ENCODE results near the gene PCDHA7.
"Not testable (repeated sequence)": the region's sequence is repeated elsewhere in the genome, so short reads cannot be mapped to it uniquely, and the experiment has no call there.

Gene PCDHA7, protein sequence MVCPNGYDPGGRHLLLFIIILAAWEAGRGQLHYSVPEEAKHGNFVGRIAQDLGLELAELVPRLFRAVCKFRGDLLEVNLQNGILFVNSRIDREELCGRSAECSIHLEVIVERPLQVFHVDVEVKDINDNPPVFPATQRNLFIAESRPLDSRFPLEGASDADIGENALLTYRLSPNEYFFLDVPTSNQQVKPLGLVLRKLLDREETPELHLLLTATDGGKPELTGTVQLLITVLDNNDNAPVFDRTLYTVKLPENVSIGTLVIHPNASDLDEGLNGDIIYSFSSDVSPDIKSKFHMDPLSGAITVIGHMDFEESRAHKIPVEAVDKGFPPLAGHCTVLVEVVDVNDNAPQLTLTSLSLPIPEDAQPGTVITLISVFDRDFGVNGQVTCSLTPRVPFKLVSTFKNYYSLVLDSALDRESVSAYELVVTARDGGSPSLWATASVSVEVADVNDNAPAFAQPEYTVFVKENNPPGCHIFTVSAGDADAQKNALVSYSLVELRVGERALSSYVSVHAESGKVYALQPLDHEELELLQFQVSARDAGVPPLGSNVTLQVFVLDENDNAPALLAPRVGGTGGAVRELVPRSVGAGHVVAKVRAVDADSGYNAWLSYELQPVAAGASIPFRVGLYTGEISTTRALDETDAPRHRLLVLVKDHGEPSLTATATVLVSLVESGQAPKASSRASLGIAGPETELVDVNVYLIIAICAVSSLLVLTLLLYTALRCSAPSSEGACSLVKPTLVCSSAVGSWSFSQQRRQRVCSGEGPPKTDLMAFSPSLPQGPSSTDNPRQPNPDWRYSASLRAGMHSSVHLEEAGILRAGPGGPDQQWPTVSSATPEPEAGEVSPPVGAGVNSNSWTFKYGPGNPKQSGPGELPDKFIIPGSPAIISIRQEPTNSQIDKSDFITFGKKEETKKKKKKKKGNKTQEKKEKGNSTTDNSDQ
- total RNA-seq, result 0 reads per million in 2 experiments

DNA sequence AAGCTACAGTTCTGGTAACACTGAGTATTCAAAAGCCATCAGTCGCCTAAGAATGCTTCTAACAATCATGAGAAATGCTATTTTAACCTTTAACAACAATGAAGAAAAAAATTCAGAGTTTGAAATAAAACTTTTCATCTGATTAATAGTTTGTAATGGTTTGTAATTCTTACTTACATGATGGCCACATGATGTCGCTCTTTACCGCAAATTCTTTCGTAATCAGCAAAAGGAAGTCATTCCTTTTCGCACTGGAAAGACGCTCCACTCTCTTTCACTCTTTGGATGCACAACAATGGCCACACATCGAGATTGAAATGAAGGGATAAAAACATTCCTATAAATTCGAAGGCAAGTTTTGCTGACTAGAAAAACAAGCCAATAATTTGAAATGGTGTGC, at the start of gene PCDHA7:
PCDHA7 (plus strand) TSS at position 277 of the 400 bp plus-strand sequence; CDS start at position 392, 115 bp downstream.
- DNase-seq (ENCODE audit: low read depth), result no peak

DNA sequence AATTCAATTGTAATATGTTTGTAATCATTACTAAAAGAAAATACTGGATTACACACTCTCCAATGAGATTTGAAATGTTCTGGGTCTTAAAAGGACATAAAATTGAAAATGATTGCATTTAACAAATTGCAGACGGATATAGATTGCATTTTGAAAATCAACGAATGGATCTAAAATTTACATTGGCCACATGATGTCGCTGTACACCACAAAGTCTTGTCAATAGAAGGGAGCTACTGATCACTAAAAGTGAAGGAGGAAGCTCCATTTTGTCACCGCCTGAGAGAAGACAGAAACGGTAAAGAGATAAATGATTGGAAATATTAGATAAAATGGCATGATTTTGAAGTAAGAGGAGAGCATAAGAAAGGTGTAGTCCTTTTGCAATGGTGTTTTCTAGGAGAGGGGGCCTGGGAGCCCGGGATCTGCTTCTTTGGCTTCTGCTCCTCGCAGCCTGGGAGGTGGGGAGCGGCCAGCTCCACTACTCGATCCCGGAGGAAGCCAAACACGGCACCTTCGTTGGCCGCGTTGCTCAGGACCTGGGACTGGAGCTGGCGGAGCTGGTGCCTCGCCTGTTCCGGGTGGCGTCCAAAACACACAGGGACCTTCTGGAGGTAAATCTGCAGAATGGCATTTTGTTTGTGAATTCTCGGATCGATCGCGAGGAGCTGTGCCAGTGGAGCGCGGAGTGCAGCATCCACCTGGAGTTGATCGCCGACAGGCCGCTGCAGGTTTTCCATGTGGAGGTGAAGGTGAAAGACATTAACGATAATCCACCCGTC, 48.0 kb upstream of the PCDHA7 start, which contains the start of gene PCDHA1:
PCDHA1 (plus strand) TSS at position 236 of the 782 bp plus-strand sequence.
- DNase-seq (ENCODE audit: low read depth), result no peak

DNA sequence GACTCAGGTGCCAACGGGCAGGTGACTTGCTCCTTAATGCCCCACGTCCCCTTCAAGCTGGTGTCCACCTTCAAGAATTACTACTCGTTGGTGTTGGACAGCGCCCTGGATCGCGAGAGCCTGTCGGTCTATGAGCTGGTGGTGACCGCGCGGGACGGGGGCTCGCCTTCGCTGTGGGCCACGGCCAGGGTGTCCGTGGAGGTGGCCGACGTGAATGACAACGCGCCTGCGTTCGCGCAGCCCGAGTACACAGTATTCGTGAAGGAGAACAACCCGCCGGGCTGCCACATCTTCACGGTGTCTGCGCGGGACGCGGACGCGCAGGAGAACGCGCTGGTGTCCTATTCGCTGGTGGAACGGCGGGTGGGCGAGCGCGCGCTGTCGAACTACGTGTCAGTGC, 46.6 kb upstream of the PCDHA7 start:
- DNase-seq (ENCODE audit: low read depth), result not testable (repeated sequence)

DNA sequence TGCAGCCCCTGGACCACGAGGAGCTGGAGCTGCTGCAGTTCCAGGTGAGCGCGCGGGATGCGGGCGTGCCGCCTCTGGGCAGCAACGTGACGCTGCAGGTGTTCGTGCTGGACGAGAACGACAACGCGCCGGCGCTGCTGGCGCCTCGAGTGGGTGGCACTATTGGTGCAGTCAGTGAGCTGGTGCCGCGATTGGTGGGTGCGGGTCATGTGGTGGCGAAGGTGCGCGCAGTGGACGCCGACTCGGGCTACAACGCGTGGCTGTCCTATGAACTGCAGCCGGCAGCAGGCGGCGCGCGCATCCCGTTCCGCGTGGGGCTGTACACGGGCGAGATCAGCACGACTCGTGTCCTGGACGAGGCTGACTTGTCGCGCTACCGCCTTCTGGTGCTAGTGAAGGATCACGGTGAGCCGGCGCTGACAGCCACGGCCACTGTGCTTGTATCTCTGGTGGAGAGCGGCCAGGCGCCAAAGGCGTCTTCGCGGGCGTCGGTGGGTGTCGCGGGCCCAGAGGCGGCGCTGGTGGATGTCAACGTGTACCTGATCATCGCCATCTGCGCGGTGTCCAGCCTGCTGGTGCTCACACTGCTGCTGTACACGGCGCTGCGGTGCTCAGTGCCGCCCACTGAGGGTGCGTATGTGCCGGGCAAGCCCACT, 46.1 kb upstream of the PCDHA7 start:
- not testable (repeated sequence) for DNase-seq (ENCODE audit: low read depth)

DNA sequence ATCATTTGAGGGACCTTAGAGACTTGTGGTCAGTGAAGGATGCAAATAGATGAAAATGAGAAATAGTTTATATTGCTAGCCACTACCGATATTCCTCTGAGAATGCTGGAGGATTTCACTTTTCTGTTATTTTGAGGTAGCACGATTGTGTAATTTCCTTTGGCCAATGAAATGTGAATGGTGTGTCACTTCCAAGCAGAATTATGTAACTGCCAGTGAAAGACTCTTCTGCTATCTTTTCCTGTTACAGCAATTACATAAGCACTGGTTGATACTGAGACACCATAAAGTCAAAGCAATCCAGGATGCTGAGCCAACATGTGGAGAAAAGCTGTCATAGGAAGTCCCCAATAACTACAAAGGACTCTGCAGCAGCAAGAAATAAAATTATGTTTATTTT, 43.0 kb upstream of the PCDHA7 start:
- DNase-seq (ENCODE audit: low read depth), result no peak

DNA sequence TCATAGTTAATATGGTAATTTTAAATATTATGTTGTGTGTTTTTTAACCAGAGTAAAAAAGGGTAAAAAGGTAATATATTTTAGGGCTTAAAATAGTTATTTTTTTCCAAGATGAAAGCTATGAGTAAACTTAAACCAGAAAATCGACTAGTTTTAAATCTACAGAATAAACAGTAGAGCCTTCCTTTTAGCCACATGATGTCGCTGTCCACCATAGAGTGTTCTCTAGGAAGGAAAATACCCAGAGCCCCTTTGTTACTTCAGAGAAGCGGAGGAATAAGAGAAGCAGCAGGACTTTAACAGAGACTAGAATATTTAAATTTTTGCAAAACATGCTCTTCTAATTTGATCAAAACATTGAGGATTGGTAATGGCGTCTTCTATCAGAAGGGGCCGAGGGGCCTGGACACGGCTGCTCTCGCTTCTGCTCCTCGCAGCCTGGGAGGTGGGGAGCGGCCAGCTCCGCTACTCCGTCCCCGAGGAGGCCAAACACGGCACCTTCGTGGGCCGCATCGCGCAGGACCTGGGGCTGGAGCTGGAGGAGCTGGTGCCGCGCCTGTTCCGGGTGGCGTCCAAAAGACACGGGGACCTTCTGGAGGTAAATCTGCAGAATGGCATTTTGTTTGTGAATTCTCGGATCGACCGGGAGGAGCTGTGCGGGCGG, 39.3 kb upstream of the PCDHA7 start, which contains the start of gene PCDHA2:
PCDHA2 (plus strand) TSS at position 258 of the 664 bp plus-strand sequence.
- DNase-seq (ENCODE audit: low read depth), result no peak

DNA sequence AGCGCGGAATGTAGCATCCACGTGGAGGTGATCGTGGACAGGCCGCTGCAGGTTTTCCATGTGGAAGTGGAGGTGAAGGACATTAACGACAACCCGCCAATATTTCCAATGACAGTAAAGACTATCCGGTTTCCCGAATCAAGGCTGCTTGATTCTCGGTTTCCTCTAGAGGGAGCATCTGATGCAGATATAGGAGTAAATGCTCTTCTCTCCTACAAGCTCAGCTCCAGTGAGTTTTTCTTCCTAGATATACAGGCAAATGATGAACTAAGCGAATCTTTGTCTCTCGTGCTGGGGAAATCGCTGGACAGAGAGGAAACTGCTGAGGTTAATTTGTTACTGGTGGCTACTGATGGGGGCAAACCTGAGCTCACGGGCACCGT, 38.8 kb upstream of the PCDHA7 start:
- no peak for DNase-seq (ENCODE audit: low read depth)

DNA sequence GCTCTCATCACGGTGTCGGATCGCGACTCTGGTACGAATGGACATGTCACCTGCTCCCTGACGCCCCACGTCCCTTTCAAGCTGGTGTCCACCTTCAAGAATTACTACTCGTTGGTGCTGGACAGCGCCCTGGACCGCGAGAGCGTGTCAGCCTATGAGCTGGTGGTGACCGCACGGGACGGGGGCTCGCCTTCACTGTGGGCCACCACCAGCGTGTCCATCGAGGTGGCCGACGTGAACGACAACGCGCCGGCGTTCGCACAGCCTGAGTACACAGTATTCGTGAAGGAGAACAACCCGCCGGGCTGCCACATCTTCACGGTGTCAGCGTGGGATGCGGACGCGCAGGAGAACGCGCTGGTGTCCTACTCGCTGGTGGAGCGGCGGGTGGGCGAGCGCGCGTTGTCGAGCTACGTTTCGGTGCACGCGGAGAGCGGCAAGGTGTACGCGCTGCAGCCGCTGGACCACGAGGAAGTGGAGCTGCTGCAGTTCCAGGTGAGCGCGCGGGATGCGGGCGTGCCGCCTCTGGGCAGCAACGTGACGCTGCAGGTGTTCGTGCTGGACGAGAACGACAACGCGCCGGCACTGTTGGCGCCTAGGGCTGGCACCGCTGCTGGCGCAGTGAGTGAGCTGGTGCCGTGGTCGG, 37.9 kb upstream of the PCDHA7 start:
- DNase-seq (ENCODE audit: low read depth), result not testable (repeated sequence)

DNA sequence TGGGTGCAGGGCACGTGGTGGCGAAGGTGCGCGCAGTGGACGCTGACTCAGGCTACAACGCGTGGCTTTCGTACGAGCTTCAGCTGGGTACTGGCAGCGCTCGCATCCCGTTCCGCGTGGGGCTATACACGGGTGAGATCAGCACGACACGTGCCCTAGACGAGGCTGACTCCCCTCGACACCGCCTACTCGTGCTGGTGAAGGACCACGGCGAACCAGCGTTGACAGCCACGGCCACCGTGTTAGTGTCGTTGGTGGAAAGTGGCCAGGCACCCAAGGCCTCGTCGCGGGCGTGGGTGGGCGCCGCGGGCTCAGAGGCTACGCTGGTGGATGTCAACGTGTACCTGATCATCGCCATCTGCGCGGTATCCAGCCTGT, 37.4 kb upstream of the PCDHA7 start:
- DNase-seq (ENCODE audit: low read depth), result no peak

DNA sequence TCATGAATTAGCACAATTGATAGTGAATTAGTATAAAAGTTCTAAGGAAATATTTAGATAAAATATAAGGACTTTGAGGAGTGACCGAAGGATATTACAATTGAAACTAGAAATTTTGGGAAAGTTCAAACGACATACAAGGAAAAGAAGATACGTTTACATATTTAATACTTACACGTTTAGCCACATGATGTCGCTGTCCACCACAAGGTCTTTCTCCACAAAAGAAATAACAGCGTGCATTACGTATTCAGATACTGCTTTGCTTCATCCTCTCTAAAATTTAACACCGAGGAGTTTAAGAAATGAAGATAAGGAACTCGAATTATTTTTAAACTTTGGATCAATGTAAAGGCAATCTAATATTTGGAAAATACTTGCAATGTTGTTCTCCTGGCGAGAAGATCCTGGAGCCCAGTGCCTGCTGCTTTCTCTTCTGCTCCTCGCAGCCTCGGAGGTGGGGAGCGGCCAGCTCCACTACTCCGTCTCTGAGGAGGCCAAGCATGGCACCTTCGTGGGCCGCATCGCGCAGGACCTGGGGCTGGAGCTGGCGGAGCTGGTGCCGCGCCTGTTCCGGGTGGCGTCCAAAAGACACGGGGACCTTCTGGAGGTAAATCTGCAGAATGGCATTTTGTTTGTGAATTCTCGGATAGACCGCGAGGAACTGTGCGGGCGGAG, 33.1 kb upstream of the PCDHA7 start, which contains the start of gene PCDHA3:
PCDHA3 (plus strand) TSS at position 242 of the 678 bp plus-strand sequence.
- no peak for DNase-seq (ENCODE audit: low read depth)

DNA sequence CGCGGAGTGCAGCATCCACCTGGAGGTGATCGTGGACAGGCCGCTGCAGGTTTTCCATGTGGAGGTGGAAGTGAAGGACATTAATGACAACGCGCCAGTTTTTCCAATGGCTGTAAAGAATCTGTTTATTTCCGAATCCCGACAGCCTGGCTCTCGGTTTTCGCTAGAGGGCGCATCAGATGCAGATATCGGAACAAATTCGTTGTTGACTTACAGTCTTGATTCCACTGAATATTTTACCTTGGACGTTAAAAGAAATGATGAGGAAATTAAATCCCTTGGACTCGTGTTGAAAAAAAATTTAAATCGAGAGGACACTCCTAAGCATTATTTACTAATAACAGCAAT, 32.6 kb upstream of the PCDHA7 start:
- DNase-seq (ENCODE audit: low read depth), result no peak

DNA sequence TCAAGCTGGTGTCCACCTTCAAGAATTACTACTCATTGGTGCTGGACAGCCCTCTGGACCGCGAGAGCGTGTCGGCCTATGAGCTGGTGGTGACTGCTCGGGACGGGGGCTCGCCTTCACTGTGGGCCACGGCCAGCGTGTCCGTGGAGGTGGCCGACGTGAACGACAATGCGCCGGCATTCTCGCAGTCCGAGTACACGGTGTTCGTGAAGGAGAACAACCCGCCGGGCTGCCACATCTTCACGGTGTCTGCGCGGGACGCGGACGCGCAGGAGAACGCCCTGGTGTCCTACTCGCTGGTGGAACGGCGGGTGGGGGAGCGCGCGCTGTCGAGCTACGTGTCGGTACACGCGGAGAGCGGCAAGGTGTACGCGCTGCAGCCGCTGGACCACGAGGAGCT, 31.7 kb upstream of the PCDHA7 start:
- not testable (repeated sequence) for DNase-seq (ENCODE audit: low read depth)

DNA sequence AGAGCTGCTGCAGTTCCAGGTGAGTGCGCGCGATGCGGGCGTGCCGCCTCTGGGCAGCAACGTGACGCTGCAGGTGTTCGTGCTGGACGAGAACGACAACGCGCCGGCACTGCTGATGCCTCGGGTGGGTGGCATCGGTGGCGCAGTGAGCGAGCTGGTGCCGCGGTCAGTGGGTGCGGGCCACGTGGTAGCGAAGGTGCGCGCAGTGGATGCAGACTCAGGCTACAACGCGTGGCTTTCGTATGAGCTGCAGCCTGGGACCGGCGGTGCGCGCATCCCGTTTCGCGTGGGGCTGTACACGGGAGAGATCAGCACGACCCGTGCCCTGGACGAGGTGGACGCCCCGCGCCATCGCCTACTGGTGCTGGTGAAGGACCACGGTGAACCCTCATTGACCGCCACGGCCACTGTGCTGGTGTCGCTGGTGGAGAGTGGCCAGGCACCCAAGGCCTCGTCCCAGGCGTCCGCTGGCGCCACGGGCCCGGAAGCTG, 31.2 kb upstream of the PCDHA7 start:
- DNase-seq (ENCODE audit: low read depth), result no peak

DNA sequence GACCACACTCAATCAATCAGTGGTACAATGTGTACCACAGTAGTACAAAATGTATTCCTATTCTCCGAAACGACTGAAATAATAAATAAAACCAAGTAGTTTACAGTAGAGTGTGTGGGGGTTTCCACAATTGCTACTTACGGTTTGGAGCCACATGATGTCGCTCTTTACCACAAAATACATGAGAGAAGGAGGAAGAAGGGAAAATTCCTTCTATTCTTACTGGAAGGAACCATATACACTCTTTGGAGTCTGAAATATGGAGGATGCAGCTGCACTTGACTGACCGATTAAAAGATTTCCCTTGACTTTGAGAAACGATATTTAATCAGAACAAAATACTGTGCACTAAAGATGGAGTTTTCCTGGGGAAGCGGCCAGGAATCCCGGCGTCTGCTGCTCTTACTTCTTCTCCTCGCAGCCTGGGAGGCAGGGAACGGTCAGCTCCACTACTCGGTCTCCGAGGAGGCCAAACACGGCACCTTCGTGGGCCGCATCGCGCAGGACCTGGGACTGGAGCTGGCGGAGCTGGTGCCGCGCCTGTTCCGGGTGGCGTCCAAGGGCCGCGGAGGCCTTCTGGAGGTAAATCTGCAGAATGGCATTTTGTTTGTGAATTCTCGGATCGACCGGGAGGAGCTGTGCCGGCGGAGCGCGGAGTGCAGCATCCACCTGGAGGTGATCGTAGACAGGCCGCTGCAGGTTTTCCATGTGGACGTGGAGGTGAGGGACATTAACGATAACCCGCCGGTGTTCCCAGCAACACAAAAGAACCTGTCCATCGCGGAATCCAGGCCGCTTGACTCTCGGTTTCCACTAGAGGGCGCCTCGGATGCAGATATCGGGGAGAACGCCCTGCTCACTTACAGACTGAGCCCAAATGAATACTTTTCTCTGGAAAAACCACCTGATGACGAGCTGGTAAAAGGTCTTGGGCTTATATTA, 27.0 kb upstream of the PCDHA7 start, which contains the start of gene PCDHA4:
PCDHA4 (plus strand) TSS at position 235 of the 942 bp plus-strand sequence.
- DNase-seq (ENCODE audit: low read depth), result no peak

DNA sequence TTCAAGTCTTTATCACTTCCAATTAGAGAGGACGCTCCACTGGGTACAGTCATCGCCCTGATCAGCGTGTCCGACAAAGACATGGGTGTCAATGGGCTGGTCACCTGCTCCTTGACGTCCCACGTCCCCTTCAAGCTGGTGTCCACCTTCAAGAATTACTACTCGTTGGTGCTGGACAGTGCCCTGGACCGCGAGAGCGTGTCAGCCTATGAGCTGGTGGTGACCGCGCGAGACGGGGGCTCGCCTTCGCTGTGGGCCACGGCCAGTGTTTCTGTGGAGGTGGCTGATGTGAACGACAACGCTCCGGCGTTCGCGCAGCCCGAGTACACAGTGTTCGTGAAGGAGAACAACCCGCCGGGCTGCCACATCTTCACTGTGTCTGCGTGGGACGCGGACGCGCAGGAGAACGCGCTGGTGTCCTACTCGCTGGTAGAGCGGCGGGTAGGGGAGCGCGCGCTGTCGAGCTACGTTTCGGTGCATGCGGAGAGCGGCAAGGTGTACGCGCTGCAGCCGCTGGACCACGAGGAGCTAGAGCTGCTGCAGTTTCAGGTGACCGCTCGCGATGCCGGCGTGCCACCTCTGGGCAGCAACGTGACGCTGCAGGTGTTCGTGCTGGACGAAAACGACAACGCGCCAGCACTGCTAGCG, 25.7 kb upstream of the PCDHA7 start:
- DNase-seq (ENCODE audit: low read depth), result not testable (repeated sequence)

DNA sequence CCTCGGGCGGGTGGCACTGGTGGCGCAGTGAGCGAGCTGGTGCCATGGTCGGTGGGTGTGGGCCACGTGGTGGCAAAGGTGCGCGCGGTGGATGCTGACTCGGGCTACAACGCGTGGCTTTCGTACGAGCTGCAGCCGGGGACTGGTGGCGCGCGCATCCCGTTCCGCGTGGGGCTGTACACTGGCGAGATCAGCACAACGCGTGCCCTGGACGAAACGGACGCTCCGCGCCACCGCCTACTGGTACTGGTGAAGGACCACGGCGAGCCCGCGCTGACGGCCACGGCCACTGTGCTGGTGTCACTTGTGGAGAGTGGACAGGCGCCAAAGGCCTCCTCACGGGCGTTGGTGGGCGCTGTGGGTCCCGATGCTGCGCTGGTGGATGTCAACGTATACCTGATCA, 25.2 kb upstream of the PCDHA7 start:
- DNase-seq (ENCODE audit: low read depth), result no peak

Measured in T follicular helper cell (primary cell).